AG09319 (cell line): ENCODE data around the gene ABCE1.

Experiments
- DNase-seq: peaks from one replicate; pipeline ENCODE4 v3.0.0-alpha.2; 2010; ENCODE audit warnings: low read depth; ENCODE audit errors: extremely low read depth
- CTCF ChIP-seq: IDR thresholded peaks from 2 replicates; pipeline ENCODE4 v1.5.1; 2011; ENCODE audit warnings: low read depth, mild to moderate bottlenecking, inconsistent platforms, low read length, moderate library complexity

Gene ABCE1

GRCh38 chr4:145156986-145157385 lies 58.9 kb downstream of the ABCE1 start:
- no peak for TF ChIP-seq CTCF
- DNase-seq: no peak

- DNase-seq: no peak
- no peak for TF ChIP-seq CTCF
Observed at GRCh38 chr4:145161549-145161948, 63.4 kb downstream of the ABCE1 start.

GRCh38 chr4:145167887-145168286 lies 69.8 kb downstream of the ABCE1 start:
- TF ChIP-seq CTCF: no peak
- DNase-seq: no peak

GRCh38 chr4:145168581-145169187 lies 70.6 kb downstream of the ABCE1 start:
- DNase-seq: no peak
- TF ChIP-seq CTCF: no peak

- no peak for DNase-seq
- no peak for TF ChIP-seq CTCF
Observed at GRCh38 chr4:145170223-145170622, 72.1 kb downstream of the ABCE1 start.

GRCh38 chr4:145171911-145172310 lies 73.8 kb downstream of the ABCE1 start:
- no peak for DNase-seq
- TF ChIP-seq CTCF: no peak

GRCh38 chr4:145176641-145177432 lies 78.7 kb downstream of the ABCE1 start:
- no peak for DNase-seq
- TF ChIP-seq CTCF: no peak
